KOPT-K1 (cell line): ENCODE data around the gene FBN2.

ENCODE experiments used
- H3K27ac ChIP-seq: fragments of 200-600 bp; sonication (generic); 2 replicates; pipeline ENCODE4 v1.5.1; 2016; ENCODE audit warnings: antibody characterized with exemption, mild to moderate bottlenecking, low read depth, low read length; ENCODE audit not compliant: poor library complexity, severe bottlenecking
- H3K36me3 ChIP-seq: fragments of 200-600 bp; sonication (generic); 2 replicates; pipeline ENCODE4 v1.5.1; 2017; ENCODE audit warnings: antibody characterized with exemption, mild to moderate bottlenecking, low read length, moderate library complexity; ENCODE audit not compliant: insufficient read depth
- H3K9me3 ChIP-seq: fragments of 200-600 bp; sonication (generic); 2 replicates; pipeline ENCODE4 v1.5.1; 2017; ENCODE audit warnings: antibody characterized with exemption, low read length, mild to moderate bottlenecking; ENCODE audit not compliant: insufficient read depth, poor library complexity, severe bottlenecking

Gene FBN2

DNA sequence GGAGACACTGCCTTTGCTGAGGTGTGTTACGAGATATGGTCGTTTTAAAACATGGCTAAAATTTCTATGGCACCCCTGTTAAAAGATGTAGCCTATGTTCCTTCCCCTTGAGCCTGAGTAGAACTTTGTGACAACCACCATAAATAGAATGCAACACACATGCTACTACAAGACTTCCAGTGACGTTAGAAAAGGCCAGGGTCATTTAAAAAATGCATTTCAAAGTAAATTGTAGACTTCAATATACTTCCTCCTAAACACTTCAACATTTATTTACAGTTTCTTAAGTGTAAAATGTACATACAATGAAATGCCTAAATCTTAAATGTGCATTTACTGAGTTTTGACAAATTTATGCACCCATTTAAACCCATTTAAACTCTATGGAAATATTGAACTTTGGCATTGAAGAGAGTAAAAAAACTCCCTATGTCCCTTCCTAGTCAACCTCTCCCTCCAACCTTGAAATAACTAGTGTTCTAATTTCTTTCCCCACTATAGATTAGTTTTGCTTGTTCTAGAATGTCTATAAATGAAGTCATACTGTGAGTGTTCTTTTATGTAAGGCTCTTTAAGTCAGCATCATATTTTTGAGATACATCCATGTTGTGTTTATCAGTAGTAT, 294.0 kb downstream of the FBN2 start:
- H3K27ac ChIP-seq = no peak overlapping the region
- no peaks in the 10 kb centered on the region for H3K9me3 ChIP-seq
- no peaks in the 10 kb centered on the region for H3K36me3 ChIP-seq

- no peaks in the 10 kb centered on the region for H3K36me3 ChIP-seq
- no peaks in the 10 kb centered on the region for H3K9me3 ChIP-seq
- H3K27ac ChIP-seq = no peak overlapping the region
Observed at GRCh38 chr5:128241051-128241695, 296.9 kb downstream of the FBN2 start.

DNA sequence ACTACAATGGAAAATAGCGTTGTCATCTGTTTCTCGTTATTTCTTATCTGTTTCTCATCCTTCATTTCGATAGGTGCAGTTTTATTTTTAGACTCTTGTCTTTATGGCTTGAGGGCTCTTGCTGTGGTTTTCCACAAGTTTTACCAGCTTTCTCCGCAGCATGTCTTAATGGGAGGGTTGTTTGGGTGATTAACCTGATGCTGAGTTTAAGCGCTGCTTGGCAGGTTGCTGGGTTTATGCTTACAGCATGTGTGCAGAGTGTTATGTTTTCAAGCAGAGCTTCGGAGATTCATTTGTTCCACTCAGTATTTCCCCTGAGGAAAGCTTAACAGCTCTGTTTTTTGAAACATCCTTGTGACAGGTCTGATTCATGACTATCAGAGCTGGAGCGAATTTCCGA, 300.5 kb downstream of the FBN2 start:
- H3K36me3 ChIP-seq = no peaks in the 10 kb centered on the region
- H3K27ac ChIP-seq = no peak overlapping the region
- no peaks in the 10 kb centered on the region for H3K9me3 ChIP-seq

DNA sequence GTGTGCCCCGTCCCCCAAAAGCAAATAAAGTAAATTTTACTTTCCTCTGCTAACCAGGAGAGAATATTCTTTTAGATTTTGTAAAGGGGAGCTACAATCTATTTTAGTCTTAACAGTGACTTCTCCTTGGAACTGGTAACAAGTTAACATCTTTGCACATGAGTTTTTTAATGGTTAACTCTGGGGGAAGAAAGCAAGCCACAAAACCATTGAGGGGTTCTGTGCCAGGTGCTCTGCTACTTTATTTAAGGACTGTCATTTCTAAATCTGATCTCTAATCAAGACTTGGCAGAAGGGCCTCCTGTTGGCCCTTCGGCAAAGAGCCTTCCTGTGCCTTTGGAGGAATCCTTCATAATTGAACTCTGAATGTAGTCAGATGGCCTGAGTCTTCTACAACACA, 301.0 kb downstream of the FBN2 start:
- Histone ChIP-seq H3K36me3 (no peaks in the 10 kb centered on the region), H3K9me3 (no peaks in the 10 kb centered on the region), H3K27ac (no peak overlapping the region)

DNA sequence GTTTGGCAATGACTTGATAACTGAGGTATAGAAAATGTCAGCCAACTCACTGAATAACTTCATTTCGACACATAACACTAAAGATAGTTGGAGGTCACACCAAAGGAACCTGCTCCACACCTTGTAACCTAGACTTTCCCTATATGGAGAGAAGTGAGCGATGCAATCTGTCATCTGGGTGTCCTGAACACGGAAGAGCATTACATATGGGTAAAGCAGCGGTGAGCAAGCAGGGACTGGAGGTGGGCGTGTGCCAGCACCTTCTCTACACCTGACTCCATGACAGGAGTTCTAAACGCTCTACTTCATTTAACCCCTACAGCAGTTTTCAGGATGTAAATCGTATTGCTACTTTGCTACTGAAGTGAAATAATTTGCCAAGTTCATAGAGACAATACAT, 301.7 kb downstream of the FBN2 start:
- Histone ChIP-seq H3K36me3 (no peaks in the 10 kb centered on the region), H3K9me3 (no peaks in the 10 kb centered on the region), H3K27ac (no peak overlapping the region)

DNA sequence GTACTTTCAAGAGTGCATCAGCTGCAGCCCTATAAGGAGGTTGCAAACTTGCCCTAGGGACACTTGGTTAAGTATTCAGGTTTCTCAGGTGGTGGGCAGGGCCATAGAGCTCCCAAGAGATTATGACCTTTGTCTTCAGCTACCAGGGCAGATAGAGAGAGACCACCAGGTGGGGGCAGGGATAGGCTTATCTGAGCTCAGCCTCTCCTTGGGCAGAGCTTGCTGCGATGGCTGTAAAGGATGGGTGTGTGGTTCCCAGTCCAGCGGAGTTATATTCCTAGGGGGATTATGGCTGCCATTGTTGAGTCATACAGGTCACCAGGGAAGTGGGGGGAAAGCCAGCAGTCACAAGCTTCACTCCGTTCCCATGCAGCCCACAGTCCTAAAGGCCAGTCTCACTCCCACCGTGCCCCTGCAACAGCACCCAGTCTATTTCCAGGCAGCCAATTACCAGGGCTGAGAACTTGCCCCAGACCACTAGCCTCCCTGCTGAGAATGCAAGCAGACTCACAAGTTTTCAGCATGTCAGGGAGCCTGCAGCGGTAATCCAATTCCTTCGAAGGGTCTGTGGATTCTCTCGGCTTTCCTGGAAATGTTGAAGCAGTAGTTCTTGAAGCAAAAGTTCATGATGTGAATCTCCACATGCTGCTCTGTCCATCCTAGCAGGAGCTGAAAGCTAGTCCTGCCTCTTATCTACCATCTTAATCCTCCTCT, 303.0 kb downstream of the FBN2 start:
- Histone ChIP-seq H3K27ac (no peak overlapping the region), H3K9me3 (no peaks in the 10 kb centered on the region), H3K36me3 (no peaks in the 10 kb centered on the region)

GRCh38 chr5:128228521-128228920, 309.5 kb downstream of the FBN2 start:
- no peaks in the 10 kb centered on the region for H3K36me3 ChIP-seq
- no peak overlapping the region for H3K27ac ChIP-seq

GRCh38 chr5:128228008-128228407, 310.0 kb downstream of the FBN2 start:
- no peak overlapping the region for H3K27ac ChIP-seq

More at GRCh38 chr5:128228521-128228920, 309.5 kb downstream of the FBN2 start:
- no peaks in the 10 kb centered on the region for H3K9me3 ChIP-seq

DNA sequence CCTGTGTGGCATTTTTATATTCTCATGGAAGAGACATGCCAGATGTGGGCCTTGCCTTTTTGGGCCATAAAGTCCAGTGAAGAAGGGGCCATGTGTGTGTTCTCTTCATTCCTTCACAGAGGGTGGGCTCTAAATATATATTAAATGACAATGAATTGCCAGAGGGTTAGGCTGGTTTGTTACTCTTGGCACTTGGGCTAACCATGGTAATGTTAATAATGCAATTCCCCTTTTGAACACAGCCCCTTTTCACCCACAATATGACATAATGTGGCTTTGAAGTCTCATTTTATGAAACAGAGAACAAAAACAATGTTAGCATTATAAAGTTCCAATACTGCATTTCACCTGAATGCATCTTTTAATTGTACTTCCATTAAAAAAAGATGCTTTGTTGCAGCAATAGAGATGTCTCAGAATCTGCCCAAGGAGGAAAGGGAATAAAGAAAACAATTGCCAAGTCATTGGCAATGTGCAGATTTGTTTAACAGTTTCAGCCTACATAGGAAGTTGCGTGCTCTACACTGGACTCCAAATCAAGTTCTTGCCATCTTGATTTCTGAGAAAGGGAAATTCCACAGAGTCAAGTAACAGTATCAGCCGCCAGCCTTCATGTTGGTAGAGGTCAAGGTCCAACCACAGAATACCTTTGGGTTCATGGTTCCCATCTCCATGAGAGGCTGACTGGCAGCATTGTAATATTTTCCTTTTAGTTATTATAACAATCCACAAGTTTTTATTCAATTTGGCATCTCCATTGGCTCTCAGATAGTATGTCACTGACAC, 312.6 kb downstream of the FBN2 start:
- Histone ChIP-seq H3K27ac (no peak overlapping the region), H3K9me3 (no peaks in the 10 kb centered on the region), H3K36me3 (no peaks in the 10 kb centered on the region)

More at GRCh38 chr5:128228008-128228407, 310.0 kb downstream of the FBN2 start:
- H3K36me3 ChIP-seq = no peaks in the 10 kb centered on the region
- H3K9me3 ChIP-seq = no peaks in the 10 kb centered on the region

- Histone ChIP-seq H3K27ac (no peak overlapping the region), H3K9me3 (no peaks in the 10 kb centered on the region), H3K36me3 (no peaks in the 10 kb centered on the region)
Observed at GRCh38 chr5:128224336-128224735, 313.7 kb downstream of the FBN2 start.

- H3K27ac ChIP-seq = no peak overlapping the region
- no peaks in the 10 kb centered on the region for H3K36me3 ChIP-seq
- H3K9me3 ChIP-seq = no peaks in the 10 kb centered on the region
Observed at GRCh38 chr5:128220841-128221240, 317.2 kb downstream of the FBN2 start.

DNA sequence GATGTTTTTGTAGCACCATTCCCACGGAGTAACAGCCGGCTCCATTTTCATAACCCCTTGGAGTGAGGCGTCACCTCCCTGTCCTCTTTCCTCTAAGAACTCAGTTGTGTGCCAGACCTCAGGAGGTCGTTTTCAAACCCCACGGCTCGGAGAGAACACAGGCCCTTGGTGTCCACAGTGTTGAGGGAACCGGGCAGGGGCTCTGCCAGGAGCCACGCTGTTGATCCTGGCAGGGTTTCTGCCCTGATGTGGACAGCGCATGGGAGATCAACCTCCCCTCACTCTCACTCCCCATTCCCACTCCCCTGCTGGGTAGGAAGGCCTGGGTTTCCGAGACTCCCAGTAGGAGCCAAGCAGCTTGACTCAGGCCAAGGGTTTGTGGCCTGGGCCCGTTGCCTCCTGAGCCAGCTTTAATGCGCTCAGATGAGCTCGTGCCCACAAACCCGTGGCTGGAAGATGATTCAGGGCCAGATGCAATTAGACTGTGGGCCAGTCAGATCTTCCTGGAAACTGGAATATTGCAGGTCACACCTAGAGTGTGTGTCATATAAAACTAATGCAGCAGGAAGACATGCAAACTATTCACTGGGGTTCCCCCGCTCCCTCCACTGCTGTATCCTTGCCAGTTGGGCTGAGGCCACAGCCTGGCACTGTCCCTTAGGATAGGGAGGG, 321.0 kb downstream of the FBN2 start:
- H3K9me3 ChIP-seq = no peaks in the 10 kb centered on the region
- H3K36me3 ChIP-seq = no peaks in the 10 kb centered on the region
- H3K27ac ChIP-seq = no peak overlapping the region

- H3K9me3 ChIP-seq = no peaks in the 10 kb centered on the region
- H3K27ac ChIP-seq = no peak overlapping the region
- H3K36me3 ChIP-seq = no peaks in the 10 kb centered on the region
Observed at GRCh38 chr5:128216285-128216684, 321.8 kb downstream of the FBN2 start.

DNA sequence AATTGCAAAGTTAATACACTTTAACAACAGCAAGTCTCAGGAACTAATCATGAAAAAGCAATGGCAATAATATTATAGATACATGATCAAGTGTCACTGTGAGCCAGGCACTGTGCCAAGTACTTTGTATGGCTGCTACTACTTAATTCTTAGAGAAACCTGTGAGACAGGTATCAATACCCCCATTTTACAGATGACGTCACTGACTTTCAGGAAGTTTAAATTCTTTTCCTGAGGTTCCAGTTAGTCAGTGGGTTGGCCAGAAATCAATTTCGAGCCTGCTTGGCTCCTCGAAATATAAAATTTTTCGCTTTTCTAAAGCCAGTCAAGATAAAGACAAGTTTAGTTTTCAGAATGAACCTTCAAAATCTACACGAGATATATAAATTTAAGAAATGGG, 324.2 kb downstream of the FBN2 start:
- H3K36me3 ChIP-seq = no peaks in the 10 kb centered on the region
- no peak overlapping the region for H3K27ac ChIP-seq
- no peaks in the 10 kb centered on the region for H3K9me3 ChIP-seq

GRCh38 chr5:128213340-128213739, 324.7 kb downstream of the FBN2 start:
- Histone ChIP-seq H3K36me3 (no peaks in the 10 kb centered on the region), H3K9me3 (no peaks in the 10 kb centered on the region), H3K27ac (no peak overlapping the region)
